HL-60 (cell line): ENCODE data around the gene PAX9.

Experiments
- GABPA ChIP-seq: IDR thresholded peaks from 2 replicates; pipeline ENCODE4 v1.6.1; 2012; ENCODE audit warnings: low read depth
- SPI1 ChIP-seq: IDR thresholded peaks from 2 replicates; pipeline ENCODE4 v1.6.1; 2012; ENCODE audit warnings: low read depth, mild to moderate bottlenecking, borderline replicate concordance
- TF ChIP-seq, protein P1 (sequence below): IDR thresholded peaks from one replicate; pipeline ENCODE4 v1.5.1; 2011; ENCODE audit warnings: low read length, control low read depth, inconsistent platforms; ENCODE audit not compliant: insufficient read depth

- TF ChIP-seq, protein P1, sequence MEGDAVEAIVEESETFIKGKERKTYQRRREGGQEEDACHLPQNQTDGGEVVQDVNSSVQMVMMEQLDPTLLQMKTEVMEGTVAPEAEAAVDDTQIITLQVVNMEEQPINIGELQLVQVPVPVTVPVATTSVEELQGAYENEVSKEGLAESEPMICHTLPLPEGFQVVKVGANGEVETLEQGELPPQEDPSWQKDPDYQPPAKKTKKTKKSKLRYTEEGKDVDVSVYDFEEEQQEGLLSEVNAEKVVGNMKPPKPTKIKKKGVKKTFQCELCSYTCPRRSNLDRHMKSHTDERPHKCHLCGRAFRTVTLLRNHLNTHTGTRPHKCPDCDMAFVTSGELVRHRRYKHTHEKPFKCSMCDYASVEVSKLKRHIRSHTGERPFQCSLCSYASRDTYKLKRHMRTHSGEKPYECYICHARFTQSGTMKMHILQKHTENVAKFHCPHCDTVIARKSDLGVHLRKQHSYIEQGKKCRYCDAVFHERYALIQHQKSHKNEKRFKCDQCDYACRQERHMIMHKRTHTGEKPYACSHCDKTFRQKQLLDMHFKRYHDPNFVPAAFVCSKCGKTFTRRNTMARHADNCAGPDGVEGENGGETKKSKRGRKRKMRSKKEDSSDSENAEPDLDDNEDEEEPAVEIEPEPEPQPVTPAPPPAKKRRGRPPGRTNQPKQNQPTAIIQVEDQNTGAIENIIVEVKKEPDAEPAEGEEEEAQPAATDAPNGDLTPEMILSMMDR, result no peak
- no peak for TF ChIP-seq GABPA
- no peak for TF ChIP-seq SPI1
Observed at GRCh38 chr14:36721877-36722276, 60.2 kb downstream of the PAX9 start.
